Body of pancreas (tissue), 4 donors: ENCODE measurements around the gene CEBPG. TPM values are rescaled to one million over a fixed set of nuclear protein-coding genes. Genes with fewer than 3 reads are reported as not detected.

Experiments
- ATAC-seq: fragments of 150-250 bp; one replicate; pipeline ENCODE4 v1.9.1; 2016
- DNase-seq, 4 donors: peaks; one replicate each; pipeline ENCODE4 v3.0.0-alpha.2; 2019
- H3K27ac ChIP-seq, 4 donors: fragments of 200-600 bp; sonication (generic); 1 replicate in 3 of 4; 2 replicates in 1 of 4; pipeline versions ENCODE4 v1.5.1 to v1.6.1; 2016 to 2019; ENCODE audit warnings: mild to moderate bottlenecking in 1 of 4, mixed read lengths in 1 of 4, moderate library complexity in 1 of 4
- H3K27me3 ChIP-seq, 2 donors: fragments of 200-600 bp; sonication (generic); one replicate each; pipeline ENCODE4 v1.6.0; 2016; ENCODE audit warnings: mild to moderate bottlenecking in 1 of 2
- H3K36me3 ChIP-seq, 2 donors: fragments of 200-600 bp; sonication (generic); replicated peaks in 1 of 2; 2 replicates each; pipeline ENCODE4 v1.5.1; 2016; ENCODE audit warnings: low read depth in 2 of 2; ENCODE audit not compliant: insufficient read depth in 1 of 2
- H3K4me1 ChIP-seq: fragments of 200-600 bp; sonication (generic); one replicate; pipeline ENCODE4 v1.6.0; 2016
- H3K4me3 ChIP-seq, 2 donors: fragments of 200-600 bp; sonication (generic); 1 replicate in 1 of 2; 2 replicates in 1 of 2; pipeline ENCODE4 v1.5.1; 2016 to 2019
- H3K9me3 ChIP-seq, 3 donors: fragments of 200-600 bp; sonication (generic); 1 replicate in 2 of 3; 2 replicates in 1 of 3; pipeline ENCODE4 v1.5.1; 2016
- POLR2A ChIP-seq, 3 donors: fragments of 450-650 bp; IDR thresholded peaks; one replicate each; pipeline ENCODE4 v1.6.1; 2016; ENCODE audit warnings: antibody characterized with exemption in 3 of 3, mild to moderate bottlenecking in 2 of 3
- WGBS, 2 donors: methylation state at CpG; one replicate each; pipeline ENCODE4 v1.1.5; 2017; 5-methylcytosine and 5-hydroxymethylcytosine counted together
- intact Hi-C: fragments of 100-400 bp; cut with DNase I; formaldehyde crosslinking; loops from one replicate; pipeline ENCODE4 v1.15.1; 2023
- total RNA-seq, 2 donors: library from RNA; depleted of rRNA; stranded (reverse); fragments of >200 nt; gene quantifications; one replicate each; pipeline ENCODE4 v1.1.0, GENCODE V29; 2016
- TF ChIP-seq, protein P1 (sequence below), 7 experiments: fragments of 450-650 bp in 4 of 7; fragments of 200-600 bp in 3 of 7; sonication (generic) in 3 of 7; IDR thresholded peaks; one replicate each; pipeline ENCODE4 v1.5.1; 2016 to 2019; ENCODE audit warnings: antibody characterized with exemption in 7 of 7

Gene CEBPG
- total RNA-seq, 2 donors from 2014 or later: 13.2 to 16.3 TPM

DNA sequence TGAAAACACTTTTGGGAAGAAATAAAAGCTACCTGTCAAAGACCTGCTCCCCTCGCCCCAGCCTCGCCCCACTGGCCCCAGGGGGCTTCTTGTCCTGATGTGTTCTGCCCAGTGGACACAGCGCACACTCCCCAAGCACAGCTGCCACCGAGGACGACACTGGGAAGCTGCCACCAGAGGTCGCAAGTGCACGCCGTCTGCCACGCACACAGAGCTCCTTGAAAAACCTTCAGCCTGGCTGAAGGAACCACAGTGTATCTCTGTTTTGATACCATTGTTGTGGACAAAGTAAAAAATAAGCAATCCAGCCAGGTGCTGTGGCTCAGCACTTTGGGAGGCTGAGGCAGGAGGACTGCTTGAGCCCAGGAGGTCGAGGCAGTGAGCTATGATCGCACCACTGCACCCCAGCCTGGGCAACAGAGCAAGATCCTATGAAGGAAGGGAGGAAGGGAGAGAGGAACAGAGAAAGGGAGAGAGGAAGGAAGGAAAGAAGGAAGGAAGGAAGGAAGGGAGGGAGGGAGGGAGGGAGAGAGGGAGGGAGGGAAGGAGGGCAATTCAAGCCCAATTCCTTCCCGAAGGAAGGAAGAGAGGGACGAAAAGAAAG is 57.3 kb downstream of the CEBPG start:
- peak; percentile 65 to 74 (median 70) for DNase-seq
- intact Hi-C loops: loop anchor here (5.0 kb wide), 1 partner anchor 342 kb away; no protein-coding TSS in a partner anchor
- H3K4me1 ChIP-seq: no peaks in the 10 kb centered on the region
- no peaks in the 10 kb centered on the region for H3K36me3 ChIP-seq
- TF ChIP-seq, protein P1, sequence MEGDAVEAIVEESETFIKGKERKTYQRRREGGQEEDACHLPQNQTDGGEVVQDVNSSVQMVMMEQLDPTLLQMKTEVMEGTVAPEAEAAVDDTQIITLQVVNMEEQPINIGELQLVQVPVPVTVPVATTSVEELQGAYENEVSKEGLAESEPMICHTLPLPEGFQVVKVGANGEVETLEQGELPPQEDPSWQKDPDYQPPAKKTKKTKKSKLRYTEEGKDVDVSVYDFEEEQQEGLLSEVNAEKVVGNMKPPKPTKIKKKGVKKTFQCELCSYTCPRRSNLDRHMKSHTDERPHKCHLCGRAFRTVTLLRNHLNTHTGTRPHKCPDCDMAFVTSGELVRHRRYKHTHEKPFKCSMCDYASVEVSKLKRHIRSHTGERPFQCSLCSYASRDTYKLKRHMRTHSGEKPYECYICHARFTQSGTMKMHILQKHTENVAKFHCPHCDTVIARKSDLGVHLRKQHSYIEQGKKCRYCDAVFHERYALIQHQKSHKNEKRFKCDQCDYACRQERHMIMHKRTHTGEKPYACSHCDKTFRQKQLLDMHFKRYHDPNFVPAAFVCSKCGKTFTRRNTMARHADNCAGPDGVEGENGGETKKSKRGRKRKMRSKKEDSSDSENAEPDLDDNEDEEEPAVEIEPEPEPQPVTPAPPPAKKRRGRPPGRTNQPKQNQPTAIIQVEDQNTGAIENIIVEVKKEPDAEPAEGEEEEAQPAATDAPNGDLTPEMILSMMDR (IDR thresholded peaks at IDR 0.05): peak; percentile 63 to 74 (median 67)
- no peak for TF ChIP-seq POLR2A (IDR thresholded peaks at IDR 0.05)
- no peak overlapping the region for H3K4me3 ChIP-seq
- no peaks in the 10 kb centered on the region for H3K9me3 ChIP-seq
- peak; percentile 80 for ATAC-seq
- no peak overlapping the region for H3K27ac ChIP-seq
- 30 to 40% methylated on average over 10 to 13 of the region's 13 CpGs for WGBS, 2 donors
- H3K27me3 ChIP-seq: no peaks in the 10 kb centered on the region

DNA sequence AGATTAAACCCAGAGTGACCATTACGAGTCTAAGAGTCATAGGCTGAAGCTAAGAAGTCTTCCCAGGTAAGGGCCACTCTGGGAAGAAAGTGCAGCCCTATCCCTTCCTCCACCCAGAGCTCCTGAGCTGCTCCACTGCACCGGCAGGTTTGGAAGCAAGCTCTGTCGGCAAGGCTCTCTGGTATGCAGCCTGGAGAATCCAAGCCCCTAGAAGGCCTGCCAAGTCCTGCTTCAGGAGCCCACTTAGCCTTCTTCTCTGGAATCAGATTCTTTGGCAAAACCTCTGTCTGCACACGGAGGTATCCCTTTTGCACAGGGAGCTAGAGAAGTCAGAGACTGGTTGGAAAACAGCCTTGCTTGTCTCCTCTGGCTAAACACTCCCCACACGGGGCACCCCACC is 58.5 kb downstream of the CEBPG start:
- TF ChIP-seq, protein P1 (IDR thresholded peaks at IDR 0.05): no peak
- TF ChIP-seq POLR2A (IDR thresholded peaks at IDR 0.05): no peak
- ATAC-seq (no peak), DNase-seq (no peak)
- Histone ChIP-seq H3K9me3 (no peaks in the 10 kb centered on the region), H3K27ac (no peak overlapping the region), H3K4me1 (no peaks in the 10 kb centered on the region), H3K36me3 (no peaks in the 10 kb centered on the region), H3K4me3 (no peak overlapping the region), H3K27me3 (no peaks in the 10 kb centered on the region)
- intact Hi-C loops: loop anchor here (5.0 kb wide), 1 partner anchor 340 kb away; no protein-coding TSS in a partner anchor
- WGBS, 2 donors: 33 to 39% methylated on average over 4 to 5 of the region's 5 CpGs

Other genes with a start within 250 kb of the CEBPG start
- gene WDR88, start 241.6 kb upstream of the CEBPG start, total RNA-seq: not detected
- 10 to 100 TPM; 18.1 to 23.3 TPM for gene LRP3, start 179.4 kb upstream of the CEBPG start, total RNA-seq
- gene SLC7A10, start 147.9 kb upstream of the CEBPG start, total RNA-seq: 1 to 10 TPM in 1 of 2 donors, under 1 TPM in 1; 0.78 to 5.3 TPM
- 10 to 100 TPM; 12.5 to 73.2 TPM for gene CEBPA, start 71.2 kb upstream of the CEBPG start, total RNA-seq
- gene PEPD, start 148.1 kb downstream of the CEBPG start, total RNA-seq: 10 to 100 TPM; 33.2 to 54.7 TPM
- gene CHST8, start 248.2 kb downstream of the CEBPG start, total RNA-seq: under 1 TPM in 1 of 2 donors, not detected in 1; 0.26 TPM